Measurements from ENCODE around the gene FAM161B. TPM values are rescaled to one million over a fixed set of nuclear protein-coding genes. Genes with fewer than 3 reads are reported as not detected.

The FAM161B gene
- total and polyA plus RNA-seq, 2 of the 13 experiments (the other 11 are each of a cell fraction or from before 2014, with no cell fraction given) = 1.6 to 2.0 TPM

DNA sequence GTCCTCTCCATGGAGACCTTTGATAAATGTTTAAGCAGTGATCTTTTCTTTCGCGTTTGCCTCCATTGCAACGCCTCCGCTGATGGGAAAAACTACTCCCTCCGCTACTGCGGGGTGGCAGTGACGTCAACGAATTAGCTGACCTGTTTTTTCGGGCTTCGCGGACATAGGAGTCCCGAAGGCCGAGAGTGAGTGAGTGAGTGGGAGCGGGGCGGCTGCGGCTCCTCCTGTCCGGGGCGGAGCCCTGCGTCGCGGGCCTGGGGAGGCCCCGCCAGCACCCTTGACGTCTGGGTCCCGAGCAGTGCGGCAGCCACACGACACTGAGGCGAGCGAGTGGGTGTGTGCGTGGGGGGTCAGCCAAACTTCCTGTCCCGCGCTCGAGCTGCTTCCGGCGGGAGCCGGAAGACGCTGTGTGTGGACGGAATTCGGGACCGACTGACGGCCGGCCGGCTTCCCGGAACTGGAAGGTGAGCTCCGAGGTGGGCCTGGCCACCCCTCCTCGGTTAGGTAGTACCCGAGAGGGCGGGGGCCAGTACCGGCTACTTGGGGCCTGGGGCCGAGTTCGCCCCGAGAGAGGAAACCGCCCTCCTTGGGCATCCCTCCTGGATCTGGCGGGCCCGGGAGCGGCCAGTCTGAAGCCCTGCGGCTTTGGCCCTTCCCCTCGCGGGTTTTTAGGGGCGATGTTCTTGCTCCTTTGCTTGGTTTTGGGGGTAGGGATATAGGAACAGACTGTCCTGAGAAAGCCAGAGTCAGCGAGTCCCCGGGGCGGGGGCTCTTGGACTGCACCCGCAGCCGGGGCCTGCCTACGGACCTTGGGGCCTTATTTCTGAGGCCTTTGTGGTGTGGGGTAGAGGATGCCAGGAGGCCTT lies 63.2 kb downstream of the FAM161B start, which contains the start of gene ZNF410 (continued):
- TF ChIP-seq FOXO1 (CRISPR knock-in tag; IDR thresholded peaks at IDR 0.05) (peak; percentile 13; the same call in 1 of the 2 replicates), TERF1 (CRISPR knock-in tag; IDR thresholded peaks at IDR 0.05) (0 out of 2 replicates have a peak, but pooled peaks have one; percentile 68), GABPA (IDR thresholded peaks at IDR 0.05; ENCODE audit: low read depth, low read length) (peak; percentile 99), GABPA (CRISPR knock-in tag; IDR thresholded peaks at IDR 0.05; ENCODE audit: low read depth) (peak; percentile 95), ZNF292 (CRISPR knock-in tag; IDR thresholded peaks at IDR 0.05; ENCODE audit: borderline replicate concordance, low read depth) (peak; percentile 42; the same call in 1 of the 2 replicates), ZNF709 (CRISPR knock-in tag; IDR thresholded peaks at IDR 0.05) (0 out of 2 replicates have a peak, but pooled peaks have one; percentile 32), ZNF33B (CRISPR knock-in tag; IDR thresholded peaks at IDR 0.05) (no peak), ZNF788 (CRISPR knock-in tag; IDR thresholded peaks at IDR 0.05; ENCODE audit: borderline replicate concordance) (peak; percentile 73; the same call in 1 of the 2 replicates), ZNF691 (CRISPR knock-in tag; IDR thresholded peaks at IDR 0.05; ENCODE audit: borderline replicate concordance, low read depth) (0 out of 2 replicates have a peak, but pooled peaks have one; percentile 69), SNAPC2 (CRISPR knock-in tag; IDR thresholded peaks at IDR 0.05) (peak; percentile 59; the same call in 1 of the 2 replicates), ZFP36L1 (CRISPR knock-in tag; IDR thresholded peaks at IDR 0.05) (peak; percentile 93), SALL1 (CRISPR knock-in tag; IDR thresholded peaks at IDR 0.05) (peak; percentile 93), SP1 (IDR thresholded peaks at IDR 0.05) (no peak), SP1 (CRISPR knock-in tag; IDR thresholded peaks at IDR 0.05) (peak; percentile 71; the same call in 1 of the 2 replicates), PBX3 (CRISPR knock-in tag; IDR thresholded peaks at IDR 0.05; ENCODE audit: borderline replicate concordance) (no peak), ZFP41 (CRISPR knock-in tag; IDR thresholded peaks at IDR 0.05; ENCODE audit: borderline replicate concordance) (no peak), NFE2 (CRISPR knock-in tag; IDR thresholded peaks at IDR 0.05) (peak; percentile 23; the same call in 1 of the 2 replicates), BHLHE40 (IDR thresholded peaks at IDR 0.05; ENCODE audit: low read length) (peak; percentile 40; the same call in 1 of the 2 replicates), ZBTB2 (CRISPR knock-in tag; IDR thresholded peaks at IDR 0.05; ENCODE audit: low read depth) (peak; percentile 84)
- TF ChIP-seq, protein P1, sequence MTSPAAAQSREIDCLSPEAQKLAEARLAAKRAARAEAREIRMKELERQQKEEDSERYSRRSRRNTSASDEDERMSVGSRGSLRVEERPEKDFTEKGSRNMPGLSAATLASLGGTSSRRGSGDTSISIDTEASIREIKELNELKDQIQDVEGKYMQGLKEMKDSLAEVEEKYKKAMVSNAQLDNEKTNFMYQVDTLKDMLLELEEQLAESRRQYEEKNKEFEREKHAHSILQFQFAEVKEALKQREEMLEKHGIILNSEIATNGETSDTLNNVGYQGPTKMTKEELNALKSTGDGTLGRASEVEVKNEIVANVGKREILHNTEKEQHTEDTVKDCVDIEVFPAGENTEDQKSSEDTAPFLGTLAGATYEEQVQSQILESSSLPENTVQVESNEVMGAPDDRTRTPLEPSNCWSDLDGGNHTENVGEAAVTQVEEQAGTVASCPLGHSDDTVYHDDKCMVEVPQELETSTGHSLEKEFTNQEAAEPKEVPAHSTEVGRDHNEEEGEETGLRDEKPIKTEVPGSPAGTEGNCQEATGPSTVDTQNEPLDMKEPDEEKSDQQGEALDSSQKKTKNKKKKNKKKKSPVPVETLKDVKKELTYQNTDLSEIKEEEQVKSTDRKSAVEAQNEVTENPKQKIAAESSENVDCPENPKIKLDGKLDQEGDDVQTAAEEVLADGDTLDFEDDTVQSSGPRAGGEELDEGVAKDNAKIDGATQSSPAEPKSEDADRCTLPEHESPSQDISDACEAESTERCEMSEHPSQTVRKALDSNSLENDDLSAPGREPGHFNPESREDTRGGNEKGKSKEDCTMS (CRISPR knock-in tag; conservative IDR thresholded peaks at IDR 0.05) = no peak

Measured in HepG2 (cell line).